HG02885 (cell line): ENCODE results near the gene CBX6.

Experiments
- ATAC-seq: cut with Tn5 transposase; IDR thresholded peaks from one replicate; pipeline ENCODE4 v1.9.1; 2021; ENCODE audit warnings: mild to moderate bottlenecking; ENCODE audit not compliant: unreplicated experiment, poor library complexity

Gene CBX6

DNA sequence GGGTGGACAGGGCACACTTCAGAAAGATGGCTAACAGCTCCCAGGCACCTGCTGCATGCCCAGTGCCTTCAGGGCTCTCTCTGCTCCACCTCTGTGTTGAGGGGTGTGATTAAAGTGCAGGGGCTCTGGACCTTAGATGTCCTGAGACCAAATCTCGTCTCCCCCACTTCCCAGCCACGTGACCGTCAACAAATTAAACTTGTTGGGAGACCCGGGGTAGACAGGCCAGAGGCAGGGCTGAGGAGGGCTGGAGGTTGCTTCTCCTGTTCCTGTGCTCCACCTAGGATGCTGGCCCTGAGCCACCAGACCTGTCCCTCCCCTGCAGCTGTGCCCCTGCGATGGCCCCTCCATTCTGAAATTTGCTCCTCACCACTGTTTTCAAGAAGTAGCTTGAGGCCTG, 45.2 kb downstream of the CBX6 start:
- ATAC-seq, result no peak

DNA sequence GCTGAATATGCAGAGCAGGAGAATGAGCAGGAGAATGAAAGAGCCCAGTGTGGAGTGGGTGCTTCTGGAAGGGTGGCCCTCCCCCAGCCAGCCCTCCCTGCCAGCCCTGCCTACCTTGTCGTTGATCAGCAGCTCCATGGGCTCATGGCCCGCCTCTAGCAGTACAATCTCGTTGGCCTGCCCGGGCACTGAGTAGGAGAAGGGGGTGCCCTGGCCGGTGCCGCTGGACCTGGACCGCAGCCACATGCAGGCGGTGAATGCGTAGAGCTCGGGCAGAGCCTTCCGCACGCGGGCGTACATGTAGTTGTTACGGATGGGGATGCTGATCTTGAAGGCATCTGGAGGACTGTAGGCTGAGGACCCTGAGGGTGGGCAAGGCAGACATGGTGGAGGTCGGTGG, 45.6 kb downstream of the CBX6 start:
- ATAC-seq, result no peak

DNA sequence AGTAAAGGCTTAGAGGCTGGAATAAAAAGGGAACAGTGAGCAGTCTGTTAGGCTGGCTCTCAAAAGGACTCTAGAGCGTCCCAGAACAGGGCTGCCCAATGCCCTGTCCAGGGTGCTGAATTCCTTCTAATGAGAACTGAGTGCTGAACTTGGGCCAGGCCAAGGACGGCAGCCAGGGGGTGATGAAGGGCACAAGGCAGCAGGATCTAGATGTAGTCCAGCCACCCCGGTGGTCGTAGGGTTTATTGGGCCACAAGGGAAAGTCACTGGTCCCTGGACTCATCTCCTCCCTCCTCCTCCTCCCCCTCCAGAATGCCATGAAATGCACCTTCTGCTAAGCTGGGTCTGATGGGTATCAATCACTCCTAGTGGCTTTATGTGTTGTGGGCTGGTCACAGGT, 47.4 kb downstream of the CBX6 start:
- no peak for ATAC-seq

DNA sequence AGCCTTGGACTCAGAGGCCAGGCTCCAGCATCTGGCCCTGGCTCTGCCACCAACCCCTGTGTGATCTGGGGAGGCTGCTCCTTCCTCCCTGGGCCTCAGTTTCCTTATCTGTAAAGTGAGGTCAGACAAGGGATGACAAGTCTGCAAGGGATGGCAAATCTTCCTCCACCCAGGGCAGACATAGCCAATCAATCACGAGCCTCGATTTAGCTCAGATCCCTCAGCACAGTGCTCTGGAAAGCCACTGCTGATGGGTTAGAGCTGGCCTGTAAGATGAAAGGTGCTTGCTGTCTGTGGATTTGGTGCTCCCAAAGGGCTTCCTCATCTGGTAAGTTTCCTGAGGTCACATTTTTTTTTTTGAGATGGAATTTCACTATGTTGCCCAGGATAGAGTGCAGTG, 48.4 kb downstream of the CBX6 start:
- ATAC-seq, result no peak

DNA sequence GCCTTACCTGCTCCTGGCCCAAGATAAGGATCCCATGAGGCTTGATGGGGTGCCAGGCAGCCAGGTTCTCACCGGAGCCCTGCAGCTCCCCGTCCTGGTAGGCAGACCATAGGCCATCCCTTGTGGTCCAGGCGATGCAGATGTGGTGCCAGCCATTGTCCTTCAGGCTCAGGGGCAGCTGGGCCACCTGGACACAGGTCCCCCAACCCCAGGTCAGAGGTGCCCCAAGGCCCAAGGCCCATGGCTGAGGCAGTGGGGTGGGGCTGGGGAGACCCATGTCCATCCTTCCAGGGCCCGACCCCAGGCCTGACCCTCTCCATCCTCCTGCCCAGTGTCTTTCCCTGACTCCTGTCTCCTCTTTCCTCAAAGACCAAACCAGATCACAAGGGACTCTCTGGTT, 48.9 kb downstream of the CBX6 start:
- no peak for ATAC-seq

DNA sequence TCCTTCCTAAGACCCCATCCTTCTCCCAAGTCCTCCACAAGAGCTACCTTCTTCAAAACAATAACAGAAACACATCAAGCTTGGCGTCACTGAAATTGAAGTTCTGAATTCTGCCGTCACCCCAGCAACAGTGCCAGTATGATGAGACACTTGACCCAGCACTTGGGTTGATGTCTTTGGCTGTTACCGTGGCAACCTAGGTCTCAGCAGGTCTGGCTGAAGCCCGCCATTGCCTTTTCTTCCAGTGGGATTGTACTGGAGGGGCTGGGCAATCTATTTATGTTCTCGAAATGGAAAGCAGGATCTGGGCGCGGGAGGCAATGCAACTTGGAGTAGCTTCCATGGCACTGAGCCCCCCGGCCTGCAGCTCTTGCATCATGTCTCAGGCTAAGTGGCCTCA, 52.0 kb downstream of the CBX6 start:
- no peak for ATAC-seq

DNA sequence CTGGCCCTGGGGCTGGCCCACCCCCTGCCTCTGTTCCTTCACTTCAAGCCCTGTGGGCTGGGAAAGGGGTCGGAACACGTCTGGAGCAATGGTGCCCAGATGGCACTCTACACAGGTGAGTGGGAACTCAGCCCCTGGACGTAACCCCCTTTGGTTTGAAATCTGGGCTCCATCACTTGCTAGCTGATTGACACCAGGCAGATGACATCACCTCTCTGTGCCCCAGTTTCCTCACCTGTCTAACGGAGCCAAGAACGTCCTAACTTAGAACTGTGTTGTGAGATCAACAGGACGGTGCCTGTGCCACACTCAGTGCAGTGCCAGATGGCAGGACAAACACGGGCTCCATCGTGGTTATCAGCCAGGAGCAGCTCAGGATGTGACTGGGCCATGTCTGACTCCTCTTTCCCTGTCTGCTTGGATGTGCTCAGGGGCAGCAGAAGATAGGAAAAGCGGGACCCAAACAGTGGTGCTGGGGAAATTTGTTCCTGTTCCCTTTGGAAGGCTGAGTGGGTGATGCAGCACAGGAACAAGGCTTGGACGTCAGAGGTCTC, 52.6 kb downstream of the CBX6 start:
- ATAC-seq, result no peak

DNA sequence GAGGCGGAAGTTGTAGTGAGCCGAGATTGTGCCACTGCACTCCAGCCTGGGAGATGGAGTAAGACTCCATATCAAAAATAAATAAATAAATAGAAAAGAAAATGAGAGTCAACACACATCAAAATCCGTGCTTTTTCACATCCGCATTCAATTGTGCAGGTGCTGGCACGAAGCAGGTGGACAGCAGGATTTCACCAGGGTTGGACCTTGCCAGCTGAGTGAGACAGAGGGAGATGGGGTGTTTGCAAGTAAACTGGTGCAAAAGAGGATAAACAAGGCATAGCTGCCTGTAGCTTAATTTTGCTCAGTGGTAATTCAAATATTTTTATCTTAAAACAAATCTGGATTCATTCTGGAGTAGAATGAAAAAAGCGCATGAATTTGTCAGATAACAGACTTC, 54.8 kb downstream of the CBX6 start:
- no peak for ATAC-seq

DNA sequence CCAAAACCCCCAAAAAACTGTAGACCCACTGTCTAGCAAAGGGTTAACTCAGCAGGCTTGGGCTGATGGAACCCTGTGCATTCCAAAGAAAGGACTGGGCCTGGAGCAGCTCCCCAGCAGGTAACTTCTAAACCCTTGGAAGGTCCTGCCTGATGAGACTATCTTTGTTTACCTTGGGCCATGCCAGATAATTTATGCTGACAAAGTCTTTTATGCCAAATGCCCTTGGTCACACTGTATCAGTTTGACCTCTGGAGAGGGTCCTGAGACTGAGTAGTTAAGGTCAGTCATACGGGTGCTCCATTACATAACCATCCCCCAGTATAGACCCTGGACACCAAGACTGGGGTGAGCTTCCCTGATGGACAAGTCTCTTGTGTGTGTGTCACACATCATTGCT, 56.2 kb downstream of the CBX6 start:
- ATAC-seq, result no peak
